Germinal center (tissue), 1 donor: ENCODE results near the gene NT5C3B.
"Not testable (repeated sequence)": the region's sequence is repeated elsewhere in the genome, so short reads cannot be mapped to it uniquely, and the experiment has no call there.

Source experiments
- DNase-seq: peaks from one replicate; pipeline ENCODE4 v3.0.0; 2012; ENCODE audit warnings: mixed read lengths, low spot score

Gene NT5C3B

DNA sequence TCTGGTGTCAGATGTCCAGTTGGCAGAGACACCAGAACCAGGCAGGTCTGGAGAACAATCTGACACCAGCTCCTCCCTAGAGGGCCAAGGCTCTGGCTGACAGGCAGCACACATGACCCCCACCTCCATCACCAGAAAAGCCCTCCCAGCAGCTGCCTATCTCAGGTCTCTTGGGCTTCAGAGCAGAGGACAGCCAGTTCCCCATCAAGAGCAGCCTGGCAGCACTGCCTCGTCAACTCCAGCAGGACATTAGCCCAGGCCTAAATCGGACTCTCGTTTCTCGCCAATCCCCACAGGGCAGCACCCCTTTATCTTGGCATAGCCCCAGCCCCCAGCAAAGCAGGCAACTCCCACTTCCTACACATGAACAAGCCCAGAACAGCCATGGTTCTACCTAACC lies 53.9 kb downstream of the NT5C3B start:
- no peak for DNase-seq

DNA sequence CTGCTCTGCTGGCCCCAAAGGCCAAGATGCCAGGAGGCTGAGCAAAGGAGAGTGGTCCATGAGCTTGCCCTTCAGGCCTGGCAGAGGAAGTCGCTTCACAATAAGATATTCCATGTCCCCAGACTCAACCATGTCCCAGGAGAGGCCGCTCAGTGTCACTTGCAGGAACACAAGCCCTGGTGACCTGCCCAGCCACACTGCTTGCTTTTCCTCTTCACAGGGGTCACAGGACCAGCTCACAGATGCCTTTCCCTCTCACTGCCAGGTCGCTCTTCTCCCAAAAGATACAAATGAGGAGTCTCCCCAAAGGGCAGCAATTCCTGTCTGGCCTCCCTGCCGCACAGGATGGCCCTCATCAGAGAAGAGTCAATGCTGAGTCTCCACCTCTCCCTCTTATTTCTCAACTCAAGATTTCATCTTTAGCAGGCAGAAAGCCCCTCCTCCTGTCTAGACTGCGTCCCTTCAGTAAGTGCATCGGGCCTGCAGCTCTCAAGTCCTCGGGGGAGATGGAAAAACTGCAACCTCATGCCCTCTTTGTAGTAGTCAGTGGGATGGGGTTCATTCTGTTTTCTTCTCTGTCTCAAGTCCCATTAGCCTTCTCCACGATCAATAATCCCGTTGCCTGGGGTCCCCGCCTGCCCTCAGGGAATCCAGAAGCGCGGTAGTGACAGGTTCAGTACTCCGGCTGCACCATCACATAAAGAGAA lies 54.5 kb downstream of the NT5C3B start:
- no peak for DNase-seq

DNA sequence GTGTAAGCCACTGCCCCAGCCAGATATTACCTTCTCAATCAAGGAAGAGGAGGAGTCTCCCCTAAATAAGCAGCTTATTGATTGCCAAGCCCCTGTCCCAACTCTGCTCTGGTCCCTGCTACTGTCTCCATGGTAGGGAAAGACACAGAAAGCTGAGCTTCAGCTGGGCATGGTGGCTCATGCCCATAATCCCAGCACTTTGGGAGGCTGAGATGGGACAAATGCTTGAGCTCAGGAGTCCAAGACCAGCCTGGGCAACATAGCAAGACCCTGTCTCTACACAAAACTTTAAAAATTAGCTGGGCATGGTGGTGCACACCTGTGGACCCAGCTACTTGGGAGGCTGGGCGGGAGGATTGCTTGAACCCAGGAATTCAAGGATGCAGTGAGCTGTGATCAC lies 56.1 kb downstream of the NT5C3B start:
- no peak for DNase-seq

DNA sequence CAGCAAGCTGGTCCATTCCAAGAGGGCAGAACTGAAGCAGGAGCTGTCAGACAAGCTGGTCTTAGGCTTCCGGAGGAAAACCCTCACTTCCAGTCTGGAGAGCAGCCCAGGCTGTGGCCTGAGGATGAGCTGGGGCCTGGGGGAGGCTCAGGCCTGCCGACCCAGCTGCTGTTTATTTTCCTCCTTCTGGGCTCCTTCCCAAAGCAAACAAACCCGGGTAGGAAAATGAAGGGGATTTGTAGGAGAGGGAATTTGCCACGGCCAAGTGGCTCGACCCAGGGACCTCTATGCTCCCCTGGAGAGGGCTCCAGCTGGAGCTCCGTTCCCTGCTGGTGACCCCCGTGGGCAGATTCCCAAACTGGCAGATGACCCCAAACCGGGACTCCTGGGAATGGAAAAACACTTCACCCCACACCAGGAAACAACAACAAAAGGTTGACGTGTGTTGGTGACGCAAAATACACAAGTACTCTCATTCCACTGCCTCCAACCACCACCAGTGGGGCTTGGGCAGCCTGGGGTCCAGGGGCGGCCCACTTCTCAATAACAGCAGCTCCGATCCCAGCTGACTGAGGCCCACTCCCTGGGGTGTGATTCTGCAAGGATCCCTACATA lies 58.4 kb downstream of the NT5C3B start:
- DNase-seq: no peak

DNA sequence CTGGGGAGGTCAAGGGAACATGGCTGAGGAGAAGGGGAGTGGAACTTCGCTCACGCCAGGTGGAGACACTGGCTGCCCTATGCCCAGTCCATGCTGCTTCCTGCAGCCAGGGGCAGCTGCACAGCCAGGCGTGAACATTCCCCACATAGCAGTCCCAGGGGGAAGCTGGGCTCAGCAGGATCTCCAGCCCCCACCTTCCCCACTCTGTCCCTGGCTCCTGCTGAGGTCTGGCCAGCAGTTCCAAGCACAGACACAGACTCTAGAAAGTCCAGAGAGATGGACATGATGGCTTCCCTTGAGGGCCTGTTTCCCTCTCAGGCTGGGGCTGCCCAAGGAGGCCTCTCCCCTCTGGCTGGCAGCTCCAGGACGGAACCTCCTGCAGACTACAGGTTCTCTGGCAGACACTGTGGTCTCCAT lies 58.9 kb downstream of the NT5C3B start:
- no peak for DNase-seq

DNA sequence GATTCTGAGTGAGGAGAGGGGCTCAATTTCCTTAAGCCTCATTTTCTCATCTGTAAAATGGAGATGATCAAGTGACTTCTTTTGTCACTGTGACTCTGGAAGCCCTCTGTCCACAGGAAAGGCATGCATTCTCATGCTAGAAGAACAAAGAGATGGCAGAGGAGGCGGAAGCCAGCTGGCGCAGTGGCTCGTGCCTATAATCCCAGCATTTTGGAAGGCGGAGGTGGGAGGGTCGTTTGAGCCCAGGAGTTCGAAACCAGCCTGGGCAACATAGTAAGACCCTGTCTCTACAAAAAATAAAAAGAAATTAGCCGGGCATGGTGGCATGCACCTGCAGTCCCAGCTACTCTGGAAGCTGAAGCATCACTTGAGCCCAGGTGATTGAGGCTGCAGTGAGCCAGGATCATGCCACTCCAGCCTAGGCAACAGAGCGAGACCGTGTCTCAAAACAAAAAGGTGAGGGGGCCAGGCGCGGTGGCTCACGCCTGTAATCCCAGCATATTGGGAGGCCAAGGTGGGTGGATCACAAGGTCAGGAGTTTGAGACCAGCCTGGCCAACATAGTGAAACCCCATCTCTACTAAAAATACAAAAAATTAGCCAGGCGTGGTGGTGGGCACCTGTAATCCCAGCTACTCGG lies 59.7 kb downstream of the NT5C3B start:
- not testable (repeated sequence) for DNase-seq

DNA sequence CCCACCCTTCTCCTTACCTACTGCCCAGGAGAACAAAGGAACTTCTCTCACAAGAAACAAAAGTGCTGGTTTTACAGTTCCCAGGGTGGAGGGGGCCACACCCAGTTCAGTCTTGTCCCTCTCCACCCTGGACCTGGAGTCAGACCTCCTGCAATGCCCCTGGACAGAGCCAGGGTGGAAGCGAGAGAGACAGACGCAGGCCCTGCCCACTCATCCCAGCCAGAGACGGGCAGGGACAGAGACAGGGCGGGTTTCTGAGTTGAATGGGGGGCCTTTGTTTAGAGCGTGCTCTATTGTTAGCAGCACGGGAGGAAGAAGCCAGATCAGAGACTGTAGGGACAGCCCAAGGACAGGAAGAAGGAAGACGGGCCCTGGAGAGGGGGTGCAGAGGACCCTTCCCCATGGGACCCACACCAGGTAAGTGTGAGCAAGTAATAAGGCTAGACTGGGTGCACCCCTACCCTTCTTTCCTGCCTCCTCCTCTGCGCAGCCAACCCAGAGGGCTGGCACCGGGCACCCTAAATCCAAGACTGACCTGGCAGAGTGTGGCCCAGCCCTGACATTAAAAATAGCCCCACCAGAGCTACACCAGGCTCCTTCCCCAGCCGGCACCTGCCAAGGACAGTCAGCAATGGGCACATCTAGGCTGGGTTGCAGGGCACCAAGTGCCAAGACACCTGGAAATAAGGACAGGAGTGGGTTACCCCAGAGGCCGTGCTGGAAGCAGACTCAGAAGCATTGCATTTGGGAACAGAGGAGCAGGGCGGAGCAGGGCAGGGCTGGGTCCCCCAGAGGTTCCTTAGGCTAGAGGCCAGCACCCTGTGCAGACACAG lies 60.4 kb downstream of the NT5C3B start:
- no peak for DNase-seq
